GM12873 (cell line): ENCODE data around the gene IGF2.

Experiments
- TF ChIP-seq, protein P1 (sequence below): IDR thresholded peaks from 2 replicates; pipeline ENCODE4 v1.5.1; 2012; ENCODE audit warnings: low read depth, mild to moderate bottlenecking, moderate library complexity, low read length, control low read depth; ENCODE audit not compliant: insufficient read depth; ENCODE audit errors: missing control alignments

Gene IGF2

DNA sequence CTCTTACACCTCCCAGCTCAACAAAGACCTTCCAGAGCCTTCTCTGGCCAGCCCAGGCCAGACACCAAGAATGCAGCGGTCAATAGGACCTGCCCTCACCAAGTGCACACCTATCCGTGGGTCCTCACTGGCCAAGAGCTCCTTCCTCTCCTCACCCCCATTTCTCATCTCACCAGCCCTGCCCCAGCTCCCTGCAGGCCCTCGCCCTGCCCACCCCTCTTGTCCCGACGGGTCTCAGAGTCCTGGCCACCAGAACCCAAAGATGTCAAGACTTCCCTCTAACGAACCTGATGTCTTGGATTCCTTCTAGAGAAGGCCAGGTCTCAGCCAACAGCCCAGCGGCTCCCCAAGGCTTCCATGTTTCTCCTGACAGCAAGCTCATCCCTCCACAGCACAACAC is 43.6 kb downstream of the IGF2 start:
- TF ChIP-seq, protein P1, sequence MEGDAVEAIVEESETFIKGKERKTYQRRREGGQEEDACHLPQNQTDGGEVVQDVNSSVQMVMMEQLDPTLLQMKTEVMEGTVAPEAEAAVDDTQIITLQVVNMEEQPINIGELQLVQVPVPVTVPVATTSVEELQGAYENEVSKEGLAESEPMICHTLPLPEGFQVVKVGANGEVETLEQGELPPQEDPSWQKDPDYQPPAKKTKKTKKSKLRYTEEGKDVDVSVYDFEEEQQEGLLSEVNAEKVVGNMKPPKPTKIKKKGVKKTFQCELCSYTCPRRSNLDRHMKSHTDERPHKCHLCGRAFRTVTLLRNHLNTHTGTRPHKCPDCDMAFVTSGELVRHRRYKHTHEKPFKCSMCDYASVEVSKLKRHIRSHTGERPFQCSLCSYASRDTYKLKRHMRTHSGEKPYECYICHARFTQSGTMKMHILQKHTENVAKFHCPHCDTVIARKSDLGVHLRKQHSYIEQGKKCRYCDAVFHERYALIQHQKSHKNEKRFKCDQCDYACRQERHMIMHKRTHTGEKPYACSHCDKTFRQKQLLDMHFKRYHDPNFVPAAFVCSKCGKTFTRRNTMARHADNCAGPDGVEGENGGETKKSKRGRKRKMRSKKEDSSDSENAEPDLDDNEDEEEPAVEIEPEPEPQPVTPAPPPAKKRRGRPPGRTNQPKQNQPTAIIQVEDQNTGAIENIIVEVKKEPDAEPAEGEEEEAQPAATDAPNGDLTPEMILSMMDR = no peak

DNA sequence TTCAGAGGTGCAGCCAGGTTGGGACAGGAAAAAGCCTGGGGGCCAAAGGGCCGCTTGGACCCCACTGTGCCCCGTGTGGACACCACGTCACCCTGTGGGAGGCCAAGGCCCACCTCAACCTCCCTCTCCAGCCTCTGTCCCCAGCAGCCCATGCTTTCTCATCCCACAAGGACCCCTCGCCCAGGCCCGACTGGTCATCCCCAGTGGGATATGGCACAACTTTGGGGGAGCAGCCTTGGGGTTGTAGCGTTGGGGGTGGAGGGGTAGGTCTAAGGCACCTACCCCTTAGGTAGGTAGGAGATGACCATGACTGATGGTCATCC is 44.0 kb downstream of the IGF2 start:
- TF ChIP-seq, protein P1 = no peak

DNA sequence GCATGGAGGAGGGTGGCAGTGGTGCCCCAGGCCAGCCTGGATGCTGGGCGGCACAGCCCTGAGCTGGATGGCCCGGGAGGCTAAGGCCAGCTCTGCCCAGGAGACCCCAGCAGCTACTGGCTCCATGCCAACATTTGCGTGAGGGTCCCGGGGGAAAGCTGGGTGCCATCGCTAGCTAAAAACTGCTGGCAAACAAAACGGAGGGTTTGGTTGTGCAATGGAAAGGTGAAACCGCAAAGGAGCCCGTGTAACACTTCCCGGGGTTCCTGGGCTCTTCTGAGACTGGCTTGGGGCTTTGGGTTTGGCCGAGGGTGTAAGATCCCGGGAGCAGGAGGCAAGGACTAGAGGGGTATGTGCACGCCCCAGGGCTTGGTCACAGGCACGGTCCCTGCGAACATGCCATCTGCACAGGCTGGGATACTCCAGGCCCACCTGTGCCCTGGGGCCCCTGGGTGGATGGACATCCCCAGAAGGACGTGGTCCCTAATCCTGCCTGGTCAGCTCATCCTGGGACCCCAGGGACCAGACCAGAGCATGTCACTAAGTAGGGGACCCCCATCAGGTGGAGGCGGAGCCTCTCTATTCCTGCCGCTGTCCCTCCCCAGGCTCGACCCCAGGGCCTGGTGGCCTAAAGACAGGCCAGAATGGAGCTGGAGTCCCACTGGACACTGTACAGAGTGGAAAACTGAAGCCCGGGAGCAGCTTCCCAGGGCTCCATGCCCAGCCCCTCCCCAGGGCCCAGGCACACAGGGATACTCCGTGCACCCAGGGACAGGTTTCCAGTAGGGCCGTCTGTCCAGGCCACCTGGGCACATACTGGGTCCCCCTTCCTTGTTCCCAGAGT is 44.6 kb downstream of the IGF2 start:
- TF ChIP-seq, protein P1 = no peak

DNA sequence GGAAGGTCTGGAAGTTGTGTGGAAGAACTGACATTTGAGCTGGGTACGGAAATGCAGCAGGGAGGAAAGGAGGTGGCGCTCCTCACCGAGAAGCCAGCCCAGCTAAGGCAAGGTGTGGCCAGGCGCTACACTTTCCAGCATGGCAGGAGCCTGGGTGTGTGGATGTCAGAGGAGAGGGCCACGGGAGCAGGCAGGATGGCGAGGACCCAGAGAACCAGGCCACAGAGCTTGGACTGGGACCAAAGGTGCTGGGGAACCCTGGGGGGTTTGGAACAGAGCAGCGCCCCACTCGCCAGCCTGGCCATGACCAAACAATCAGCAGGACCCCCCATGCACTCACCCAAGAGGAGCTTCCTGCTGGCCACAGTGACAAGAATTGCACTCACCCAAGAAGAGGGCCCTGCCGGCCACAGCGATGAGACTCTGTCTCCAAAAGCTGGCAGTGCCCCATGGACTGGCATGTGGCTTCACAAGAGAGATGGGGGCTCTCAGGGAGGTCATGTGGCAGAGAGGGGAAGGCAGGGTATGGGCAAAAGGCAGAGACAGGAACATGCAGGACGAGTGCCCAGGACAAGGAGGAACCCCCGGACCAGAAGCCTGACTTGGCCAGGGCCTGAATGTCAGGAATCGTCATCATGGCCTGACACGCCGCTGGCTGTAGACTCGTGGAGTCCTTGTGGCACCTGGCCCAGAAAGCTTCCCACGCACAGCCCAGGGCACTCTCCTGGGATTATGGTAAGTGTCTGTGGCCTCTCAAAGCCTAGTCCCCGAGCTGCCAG is 45.4 kb downstream of the IGF2 start:
- TF ChIP-seq, protein P1 = no peak

DNA sequence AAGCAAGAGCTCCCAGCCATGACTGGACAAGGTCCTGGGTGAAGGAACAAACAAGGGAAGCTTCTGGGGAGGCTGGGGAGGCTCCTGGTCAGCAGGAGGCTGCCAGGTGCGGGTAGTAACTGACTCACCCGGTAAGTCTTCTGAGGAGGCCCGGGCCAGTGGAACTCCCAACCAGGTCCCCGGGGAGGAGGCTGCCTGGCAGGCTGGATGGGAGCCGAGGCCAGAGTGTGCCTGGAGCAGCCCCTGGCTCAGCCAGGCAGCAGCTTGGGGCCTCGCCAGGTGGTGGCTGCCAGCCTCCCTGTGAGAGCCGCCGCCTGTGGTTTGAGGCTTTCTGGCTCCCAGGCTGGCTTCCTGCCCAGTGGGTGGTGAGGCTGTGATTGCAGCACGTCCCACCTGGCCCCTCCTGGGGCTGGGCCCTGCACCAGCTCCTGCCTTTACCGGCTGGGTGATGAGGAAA is 46.2 kb downstream of the IGF2 start:
- TF ChIP-seq, protein P1 = no peak

DNA sequence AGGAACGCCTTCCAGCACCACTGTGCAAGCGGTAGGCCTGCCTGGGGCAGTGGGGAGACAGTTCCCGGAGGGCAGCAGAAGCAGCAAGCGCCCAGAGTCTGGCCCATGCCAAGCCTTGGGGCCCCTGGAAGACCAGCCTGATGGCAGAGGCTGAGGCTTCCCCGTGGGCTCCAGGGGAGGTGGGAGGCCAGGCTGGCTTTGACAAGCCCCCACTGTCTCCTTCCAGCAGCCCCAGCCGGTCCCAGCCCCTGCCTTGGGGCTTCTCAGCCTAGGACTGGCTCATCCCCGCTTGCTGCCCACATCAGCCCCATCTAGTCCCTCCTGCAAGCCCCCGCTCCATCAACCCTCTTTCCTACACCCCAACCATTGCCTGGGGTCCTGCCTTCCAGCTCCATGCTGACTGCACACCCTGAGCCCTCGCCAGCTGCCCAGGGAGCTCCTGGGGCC is 46.7 kb downstream of the IGF2 start:
- TF ChIP-seq, protein P1 = no peak

DNA sequence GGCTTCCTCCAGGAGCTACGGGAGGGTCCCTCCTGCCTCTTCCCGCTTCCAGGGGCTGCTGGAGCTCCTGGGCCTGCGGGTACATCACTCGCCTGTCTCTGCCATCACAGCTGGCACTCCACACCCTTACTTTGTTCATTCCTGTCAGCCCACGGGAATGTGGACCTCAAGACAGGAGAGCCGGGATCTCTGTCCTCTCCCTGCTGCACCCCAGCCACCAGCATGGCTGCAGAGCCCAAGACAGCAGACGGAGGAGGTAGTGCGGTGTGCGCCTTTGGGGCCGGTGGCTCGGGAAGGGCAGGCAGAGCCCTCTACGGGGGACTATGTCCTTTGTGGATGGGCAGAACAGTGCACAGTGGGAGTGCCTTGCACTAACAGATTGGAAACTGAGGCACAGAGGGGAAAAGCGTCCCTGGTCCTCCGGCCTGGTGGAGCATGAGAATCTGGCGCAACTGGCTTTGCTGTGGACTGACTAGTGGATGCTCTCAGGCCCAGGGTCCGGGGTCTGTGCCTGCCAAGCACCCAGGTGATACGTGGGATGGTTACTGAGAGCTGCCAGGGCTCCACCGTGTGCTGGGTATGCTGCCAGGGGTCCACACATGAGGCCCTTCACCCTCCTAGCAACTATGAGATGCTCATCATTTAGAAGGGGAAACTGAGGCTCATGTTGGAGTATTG is 47.3 kb downstream of the IGF2 start:
- TF ChIP-seq, protein P1 = no peak
